ENCODE data around the gene KYNU.

DNA sequence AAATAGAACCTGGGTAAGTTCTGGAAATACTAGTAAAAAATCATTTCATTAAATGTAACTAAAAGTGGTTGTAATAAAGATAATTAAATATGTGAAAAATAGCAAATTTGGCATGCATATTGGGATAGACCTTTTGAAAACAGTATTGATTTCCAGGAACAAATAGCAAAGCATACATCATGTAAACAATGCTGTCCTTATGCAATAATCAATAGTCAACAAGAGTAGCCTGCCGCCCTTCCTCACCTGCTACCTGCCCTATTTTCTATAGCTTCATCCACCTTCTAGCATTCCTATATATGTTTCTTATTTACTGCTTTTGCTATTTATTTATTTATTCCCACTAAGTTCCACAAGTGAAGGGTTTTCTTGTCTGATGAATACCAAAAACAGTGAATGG lies 35.1 kb upstream of the KYNU start:
- no peak for TF ChIP-seq EZH2 (IDR thresholded peaks at IDR 0.05; ENCODE audit: borderline replicate concordance, low read depth, low read length, severe bottlenecking)
- TF ChIP-seq, protein P1, sequence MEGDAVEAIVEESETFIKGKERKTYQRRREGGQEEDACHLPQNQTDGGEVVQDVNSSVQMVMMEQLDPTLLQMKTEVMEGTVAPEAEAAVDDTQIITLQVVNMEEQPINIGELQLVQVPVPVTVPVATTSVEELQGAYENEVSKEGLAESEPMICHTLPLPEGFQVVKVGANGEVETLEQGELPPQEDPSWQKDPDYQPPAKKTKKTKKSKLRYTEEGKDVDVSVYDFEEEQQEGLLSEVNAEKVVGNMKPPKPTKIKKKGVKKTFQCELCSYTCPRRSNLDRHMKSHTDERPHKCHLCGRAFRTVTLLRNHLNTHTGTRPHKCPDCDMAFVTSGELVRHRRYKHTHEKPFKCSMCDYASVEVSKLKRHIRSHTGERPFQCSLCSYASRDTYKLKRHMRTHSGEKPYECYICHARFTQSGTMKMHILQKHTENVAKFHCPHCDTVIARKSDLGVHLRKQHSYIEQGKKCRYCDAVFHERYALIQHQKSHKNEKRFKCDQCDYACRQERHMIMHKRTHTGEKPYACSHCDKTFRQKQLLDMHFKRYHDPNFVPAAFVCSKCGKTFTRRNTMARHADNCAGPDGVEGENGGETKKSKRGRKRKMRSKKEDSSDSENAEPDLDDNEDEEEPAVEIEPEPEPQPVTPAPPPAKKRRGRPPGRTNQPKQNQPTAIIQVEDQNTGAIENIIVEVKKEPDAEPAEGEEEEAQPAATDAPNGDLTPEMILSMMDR (IDR thresholded peaks at IDR 0.05; ENCODE audit: borderline replicate concordance, extremely low read depth, low read length, poor library complexity, severe bottlenecking) = no peak

All from DND-41 (cell line).